ENCODE measurements around the gene PLA2G4C. TPM values are rescaled to one million over a fixed set of nuclear protein-coding genes. Genes with fewer than 3 reads are reported as not detected.

The PLA2G4C gene
- total and polyA plus RNA-seq, 2 of the 8 experiments (the other 6 are each of a cell fraction or from before 2014, with no cell fraction given), result 14.9 to 20.5 TPM

- TF ChIP-seq CHD7 (IDR thresholded peaks at IDR 0.05; ENCODE audit: insufficient replicate concordance, low read length), result no peak
Observed at GRCh38 chr19:48004236-48004635, 106.4 kb downstream of the PLA2G4C start (continued).
